Right ventricle myocardium superior (tissue), 1 donor: ENCODE results near the gene ZNF513. TPM values are rescaled to one million over a fixed set of nuclear protein-coding genes. Genes with fewer than 3 reads are reported as not detected.
A peak's percentile ranks its signal among the peaks of the same experiment; 100 is the strongest.
"Not testable (repeated sequence)": the region's sequence is repeated elsewhere in the genome, so short reads cannot be mapped to it uniquely, and the experiment has no call there.

Experiments
- ATAC-seq: fragments of 200-7000 bp; cut with Tn5 transposase; one replicate; pipeline ENCODE4 v1.9.1; 2020; ENCODE audit warnings: mild to moderate bottlenecking; ENCODE audit not compliant: poor library complexity
- DNase-seq: peaks from one replicate; pipeline ENCODE4 v3.0.0-alpha.2; 2020
- intact Hi-C: fragments of 100-400 bp; cut with DNase I; formaldehyde crosslinking; loops from one replicate; pipeline ENCODE4 v1.11.2; 2022
- total RNA-seq: library from RNA; stranded (reverse); fragmentation: NEBNext Ultra II Directional; extraction: Animal tissue kit (Norgen Biotek cat#: 25700); gene quantifications from one replicate; pipeline ENCODE4 v1.2.1, GENCODE V29; 2021
- donor health status: DM: no; HTN: yes; CAD: no; lungs with severe emphysema.

The ZNF513 gene
- total RNA-seq, 1 donor from 2014 or later: 6.0 TPM

- intact Hi-C loops: no loop called here
- no peak for DNase-seq
- peak; percentile 48 for ATAC-seq
These were observed 11.0 kb downstream of the ZNF513 start for GRCh38 chr2:27369471-27370025.

GRCh38 chr2:27363933-27364332, 16.6 kb downstream of the ZNF513 start:
- intact Hi-C loops: no loop called here
- ATAC-seq (no peak), DNase-seq (no peak)

GRCh38 chr2:27362678-27363420, 17.7 kb downstream of the ZNF513 start:
- intact Hi-C loops: no loop called here
- ATAC-seq: no peak
- DNase-seq: no peak

- peak; percentile 96 for DNase-seq
- peak; percentile 99 for ATAC-seq
- intact Hi-C loops: no loop called here
These were observed 24.0 kb downstream of the ZNF513 start, which contains the start of gene GTF3C2 for GRCh38 chr2:27356382-27357181. GTF3C2 (minus strand) TSS chr2:27356764; CDS start chr2:27343554, 13,210 bp downstream.

DNA sequence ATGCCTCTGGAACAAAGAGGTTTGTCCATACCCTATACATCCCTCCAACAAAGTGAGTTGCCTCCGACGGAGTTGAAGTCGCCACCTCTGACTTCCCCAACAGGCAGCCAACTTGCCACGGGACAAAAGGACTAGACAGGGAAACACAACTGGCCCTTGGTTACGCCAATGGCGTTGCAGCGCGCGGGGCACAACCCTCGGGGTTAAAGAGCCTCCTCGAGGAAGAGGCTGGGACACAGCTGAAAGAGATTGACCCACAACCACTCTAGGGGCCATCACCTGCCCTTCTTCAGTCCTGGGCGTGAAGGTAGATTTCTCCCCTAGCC, 24.5 kb downstream of the ZNF513 start:
- ATAC-seq: peak; percentile 10
- peak; percentile 63 for DNase-seq
- intact Hi-C loops: no loop called here

- ATAC-seq (no peak), DNase-seq (no peak)
- intact Hi-C loops: no loop called here
These were observed 26.0 kb downstream of the ZNF513 start for GRCh38 chr2:27354597-27354927.

GRCh38 chr2:27353762-27354596, 26.6 kb downstream of the ZNF513 start:
- intact Hi-C loops: no loop called here
- ATAC-seq: no peak
- DNase-seq: no peak

- intact Hi-C loops, DNase-seq, ATAC-seq: not testable (repeated sequence)
These were observed 27.2 kb downstream of the ZNF513 start for GRCh38 chr2:27353386-27353761.

GRCh38 chr2:27351802-27352598, 28.5 kb downstream of the ZNF513 start:
- intact Hi-C loops: no loop called here
- ATAC-seq (no peak), DNase-seq (no peak)

- intact Hi-C loops: no loop called here
- ATAC-seq (no peak), DNase-seq (no peak)
These were observed 30.3 kb downstream of the ZNF513 start for GRCh38 chr2:27350106-27350693.

DNA sequence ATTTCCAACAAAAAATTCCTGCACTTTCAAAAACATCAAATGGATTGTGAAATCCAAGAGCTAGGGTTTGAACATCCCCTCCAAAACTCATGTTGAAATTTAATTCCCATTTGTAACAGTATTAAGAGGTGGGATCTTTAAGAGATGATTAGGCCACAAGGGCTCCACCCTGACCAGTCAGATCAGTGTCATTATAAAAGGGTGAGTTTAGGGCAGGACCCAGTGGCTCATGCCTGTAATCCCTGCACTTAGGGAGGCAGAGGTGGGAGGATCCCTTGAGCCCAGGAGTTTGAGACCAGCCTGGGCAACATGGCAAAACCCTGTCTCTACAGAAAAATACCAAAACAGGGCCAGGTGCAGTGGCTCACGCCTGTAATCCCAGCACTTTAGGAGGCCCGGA, 32.9 kb downstream of the ZNF513 start:
- DNase-seq: no peak
- intact Hi-C loops: no loop called here
- no peak for ATAC-seq

- intact Hi-C loops: no loop called here
- no peak for ATAC-seq
- no peak for DNase-seq
These were observed 44.4 kb downstream of the ZNF513 start for GRCh38 chr2:27336173-27336572.

DNA sequence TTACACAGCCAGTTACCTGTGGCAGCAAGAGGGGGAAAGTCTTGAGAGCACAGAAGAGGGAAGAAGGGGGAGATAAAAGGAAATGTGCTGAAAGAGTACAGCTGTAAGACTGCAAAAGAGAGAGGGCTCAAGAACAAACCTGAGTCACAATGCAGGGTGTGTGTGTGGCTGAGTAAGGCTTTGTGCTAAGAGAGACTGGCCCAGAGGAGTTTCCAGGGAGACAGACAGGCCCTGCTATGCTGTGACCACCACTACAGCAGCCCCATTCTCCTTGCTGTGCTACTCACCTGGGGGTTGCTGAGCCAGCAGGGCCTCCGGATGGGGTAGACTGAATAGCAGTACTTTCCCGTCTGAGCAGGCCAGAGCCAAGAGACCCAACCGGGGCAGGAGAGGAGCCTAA, 45.2 kb downstream of the ZNF513 start:
- ATAC-seq (no peak), DNase-seq (no peak)
- intact Hi-C loops: no loop called here

Other genes with a start within 250 kb of the ZNF513 start
- gene PREB, start 246.1 kb downstream of the ZNF513 start, total RNA-seq: 50.6 TPM
- gene PRR30, start 241.3 kb downstream of the ZNF513 start, total RNA-seq: not detected
- gene TCF23, start 231.7 kb downstream of the ZNF513 start, total RNA-seq: not detected
- 109 TPM for gene ATRAID, start 168.7 kb downstream of the ZNF513 start, total RNA-seq
- 12.3 TPM for gene SLC5A6, start 168.5 kb downstream of the ZNF513 start, total RNA-seq
- gene CAD, start 163.4 kb downstream of the ZNF513 start, total RNA-seq: 8.6 TPM
- gene SLC30A3, start 117.7 kb downstream of the ZNF513 start, total RNA-seq: 10.4 TPM
- gene DNAJC5G, start 105.3 kb downstream of the ZNF513 start, total RNA-seq: 2.3 TPM
- gene TRIM54, start 98.3 kb downstream of the ZNF513 start, total RNA-seq: 301 TPM
- 0.59 TPM for gene UCN, start 72.3 kb downstream of the ZNF513 start, total RNA-seq
- 37.2 TPM for gene MPV17, start 57.6 kb downstream of the ZNF513 start, total RNA-seq
- gene GTF3C2, start 24.0 kb downstream of the ZNF513 start, total RNA-seq: 14.6 TPM
- gene EIF2B4, start 10.4 kb downstream of the ZNF513 start, total RNA-seq: 37.4 TPM
- 55.6 TPM for gene SNX17, start 10.1 kb downstream of the ZNF513 start, total RNA-seq
- gene PPM1G, start 28.9 kb upstream of the ZNF513 start, total RNA-seq: 34.3 TPM
- gene NRBP1, start 47.9 kb upstream of the ZNF513 start, total RNA-seq: 50.8 TPM
- 0.24 TPM for gene KRTCAP3, start 61.6 kb upstream of the ZNF513 start, total RNA-seq
- gene IFT172, start 109.0 kb upstream of the ZNF513 start, total RNA-seq: 20.3 TPM
- 2.0 TPM for gene FNDC4, start 114.5 kb upstream of the ZNF513 start, total RNA-seq
- not detected for gene GCKR, start 116.1 kb upstream of the ZNF513 start, total RNA-seq
- 16.6 TPM for gene ZNF512, start 202.3 kb upstream of the ZNF513 start, total RNA-seq
- gene CCDC121, start 248.3 kb upstream of the ZNF513 start, total RNA-seq: 6.1 TPM
- 18.0 TPM for gene GPN1, start 248.3 kb upstream of the ZNF513 start, total RNA-seq